GM18870 (cell line): ENCODE results near the gene KLF2.
A peak's percentile ranks its signal among the peaks of the same experiment; 100 is the strongest.
"Not testable (repeated sequence)": the region's sequence is repeated elsewhere in the genome, so short reads cannot be mapped to it uniquely, and the experiment has no call there.

Source experiments
- ATAC-seq: cut with Tn5 transposase; IDR thresholded peaks from one replicate; pipeline ENCODE4 v1.9.1; 2021; ENCODE audit warnings: moderate library complexity; ENCODE audit not compliant: unreplicated experiment

Gene KLF2

GRCh38 chr19:16336571-16336970 is 11.9 kb downstream of the KLF2 start:
- ATAC-seq = no peak

- no peak for ATAC-seq
These were observed 13.3 kb downstream of the KLF2 start for GRCh38 chr19:16337809-16338469.

GRCh38 chr19:16338470-16339360 is 14.1 kb downstream of the KLF2 start:
- ATAC-seq = no peak

- ATAC-seq = no peak
These were observed 14.7 kb downstream of the KLF2 start for GRCh38 chr19:16339361-16339725.

- ATAC-seq = no peak
These were observed 15.5 kb downstream of the KLF2 start for GRCh38 chr19:16340092-16340491.

- no peak for ATAC-seq
These were observed 16.0 kb downstream of the KLF2 start for GRCh38 chr19:16340654-16341053.

GRCh38 chr19:16342002-16342715 is 17.5 kb downstream of the KLF2 start:
- ATAC-seq = peak; percentile 60

- no peak for ATAC-seq
These were observed 18.5 kb downstream of the KLF2 start for GRCh38 chr19:16343156-16343555.

GRCh38 chr19:16345457-16345856 is 20.8 kb downstream of the KLF2 start:
- ATAC-seq = no peak

GRCh38 chr19:16347099-16347498 is 22.5 kb downstream of the KLF2 start:
- not testable (repeated sequence) for ATAC-seq

- ATAC-seq = no peak
These were observed 23.1 kb downstream of the KLF2 start for GRCh38 chr19:16347706-16348105.

- no peak for ATAC-seq
These were observed 25.0 kb downstream of the KLF2 start for GRCh38 chr19:16349551-16350152.

- no peak for ATAC-seq
These were observed 26.6 kb downstream of the KLF2 start for GRCh38 chr19:16351133-16351809.

- ATAC-seq = no peak
These were observed 30.8 kb downstream of the KLF2 start for GRCh38 chr19:16355293-16356043.

- ATAC-seq = no peak
These were observed 33.8 kb downstream of the KLF2 start for GRCh38 chr19:16358456-16358855.

GRCh38 chr19:16359074-16359473 is 34.4 kb downstream of the KLF2 start:
- ATAC-seq = no peak

GRCh38 chr19:16359964-16360363 is 35.3 kb downstream of the KLF2 start:
- no peak for ATAC-seq

GRCh38 chr19:16360738-16361137 is 36.1 kb downstream of the KLF2 start:
- no peak for ATAC-seq

GRCh38 chr19:16361254-16361653 is 36.6 kb downstream of the KLF2 start:
- no peak for ATAC-seq

GRCh38 chr19:16361926-16362325 is 37.3 kb downstream of the KLF2 start:
- no peak for ATAC-seq
